HL-60 (cell line): ENCODE results near the gene CSGALNACT2.

Experiments used
- CTCF ChIP-seq: IDR thresholded peaks from one replicate; pipeline ENCODE4 v1.5.1; 2011; ENCODE audit warnings: low read length, control low read depth, inconsistent platforms; ENCODE audit not compliant: insufficient read depth
- POLR2AphosphoS5 ChIP-seq: IDR thresholded peaks from 2 replicates; pipeline ENCODE4 v1.6.1; 2012; ENCODE audit warnings: low read depth

GRCh38 chr10:43124094-43124521 is 14.1 kb upstream of the CSGALNACT2 start:
- TF ChIP-seq CTCF = no peak
- no peak for TF ChIP-seq POLR2AphosphoS5
